ENCODE results near the gene AMOT. TPM values are rescaled to one million over a fixed set of nuclear protein-coding genes. Genes with fewer than 3 reads are reported as not detected.

Gene AMOT
- total and polyA plus RNA-seq, 2 donors (not counting 1 experiment from before 2014, with no cell fraction given) = 0.91 to 5.2 TPM

DNA sequence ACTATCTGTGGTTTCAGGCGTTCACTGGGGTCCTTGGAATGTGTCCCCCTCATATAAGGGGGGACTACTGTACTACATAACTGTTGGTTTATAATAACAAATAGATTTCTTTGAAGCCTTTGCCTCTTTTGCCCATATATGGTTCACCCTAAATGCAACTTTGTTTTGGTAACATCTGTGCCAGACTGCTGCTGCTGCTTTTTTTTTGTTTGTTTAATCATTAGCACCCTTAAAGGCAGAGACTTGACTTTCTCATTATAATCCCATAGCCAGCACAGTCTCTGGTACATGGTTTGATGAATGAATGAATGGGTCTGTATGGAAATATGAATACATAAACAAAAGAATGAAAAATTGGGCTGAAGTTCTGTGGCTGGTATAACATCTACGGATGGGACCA is 80.7 kb downstream of the AMOT start:
- Mint-ChIP-seq H3K4me1 (peaks cover 17% of the 10 kb centered on the region), H3K27ac (no peak overlapping the region), H3K9me3 (ENCODE audit: insufficient read depth) (no peaks in the 10 kb centered on the region), H3K27me3 (no peaks in the 10 kb centered on the region), H3K4me3 (no peak overlapping the region)
- Histone ChIP-seq H3K27ac (ENCODE audit: low read length in 2 of 2) (no peak overlapping the region), H3K36me3 (replicated peaks in 1 of 2; ENCODE audit: control extremely low read depth in 1 of 2, control insufficient read depth in 1 of 2, extremely low read depth in 1 of 2, insufficient read depth in 2 of 2, low read length in 1 of 2) (no peaks in the 10 kb centered on the region), H3K9me3 (ENCODE audit: control extremely low read depth in 1 of 3, control insufficient read depth in 2 of 3, insufficient read depth in 1 of 3, low read length in 2 of 3) (no peaks in the 10 kb centered on the region), H3K4me2 (replicated peaks; ENCODE audit: low read depth, low read length, poor library complexity, severe bottlenecking) (no peak overlapping the region), H3K27me3 (replicated peaks in 1 of 4; ENCODE audit: control extremely low read depth in 1 of 4, control insufficient read depth in 3 of 4, insufficient read depth in 4 of 4, low read length in 3 of 4) (no peaks in the 10 kb centered on the region), H2AFZ (ENCODE audit: insufficient read depth, low read depth, low read length, poor library complexity, severe bottlenecking) (no peak overlapping the region), H3K9ac (ENCODE audit: low read length) (no peak overlapping the region), H3K79me2 (ENCODE audit: control insufficient read depth, insufficient read depth, low read length) (no peaks in the 10 kb centered on the region), H3K4me3 (ENCODE audit: control extremely low read depth in 1 of 5, extremely low read depth in 1 of 5, insufficient read depth in 1 of 5, low read depth in 2 of 5, low read length in 4 of 5) (no peak overlapping the region), H3K4me1 (ENCODE audit: control insufficient read depth in 2 of 2, insufficient read depth in 2 of 2, low read length in 2 of 2) (peaks cover 18 to 25% of the 10 kb centered on the region in 2 donors), H4K20me1 (ENCODE audit: control insufficient read depth, insufficient read depth, low read length, poor library complexity, severe bottlenecking) (no peaks in the 10 kb centered on the region)
- POLR2A ChIA-PET = no interaction called here
- CTCF ChIA-PET = no interaction called here
- intact Hi-C loops (cut with micrococcal nuclease) = loop anchor here (5.0 kb wide), 1 partner anchor 82 kb away; the partner anchor contains the start of gene AMOT
- DNase-seq (no peak), ATAC-seq (ENCODE audit: low read depth) (no peak)
- no CpG with 5 or more reads among the region's 2 CpGs for WGBS (ENCODE audit: insufficient coverage)
- no peak for TF ChIP-seq CTCF (IDR thresholded peaks at IDR 0.05)
- no peak for TF ChIP-seq EZH2 (IDR thresholded peaks at IDR 0.05; ENCODE audit: borderline replicate concordance, insufficient read depth, low read depth, low read length, poor library complexity, severe bottlenecking)

- Histone ChIP-seq H3K27me3 (replicated peaks in 1 of 4; ENCODE audit: control extremely low read depth in 1 of 4, control insufficient read depth in 3 of 4, insufficient read depth in 4 of 4, low read length in 3 of 4) (no peaks in the 10 kb centered on the region), H3K4me3 (ENCODE audit: control extremely low read depth in 1 of 5, extremely low read depth in 1 of 5, insufficient read depth in 1 of 5, low read depth in 2 of 5, low read length in 4 of 5) (no peak overlapping the region), H3K9me3 (ENCODE audit: control extremely low read depth in 1 of 3, control insufficient read depth in 2 of 3, insufficient read depth in 1 of 3, low read length in 2 of 3) (no peaks in the 10 kb centered on the region), H3K27ac (ENCODE audit: low read length in 2 of 2) (no peak overlapping the region), H2AFZ (ENCODE audit: insufficient read depth, low read depth, low read length, poor library complexity, severe bottlenecking) (no peak overlapping the region), H3K36me3 (replicated peaks in 1 of 2; ENCODE audit: control extremely low read depth in 1 of 2, control insufficient read depth in 1 of 2, extremely low read depth in 1 of 2, insufficient read depth in 2 of 2, low read length in 1 of 2) (no peaks in the 10 kb centered on the region), H3K9ac (ENCODE audit: low read length) (no peak overlapping the region), H4K20me1 (ENCODE audit: control insufficient read depth, insufficient read depth, low read length, poor library complexity, severe bottlenecking) (no peaks in the 10 kb centered on the region), H3K4me1 (ENCODE audit: control insufficient read depth in 2 of 2, insufficient read depth in 2 of 2, low read length in 2 of 2) (peaks cover 18 to 25% of the 10 kb centered on the region in 2 donors), H3K79me2 (ENCODE audit: control insufficient read depth, insufficient read depth, low read length) (no peaks in the 10 kb centered on the region), H3K4me2 (replicated peaks; ENCODE audit: low read depth, low read length, poor library complexity, severe bottlenecking) (no peak overlapping the region)
- Mint-ChIP-seq H3K27ac (no peak overlapping the region), H3K27me3 (no peaks in the 10 kb centered on the region), H3K4me3 (no peak overlapping the region), H3K9me3 (ENCODE audit: insufficient read depth) (no peaks in the 10 kb centered on the region), H3K4me1 (peaks cover 17% of the 10 kb centered on the region)
- no peak for DNase-seq
- WGBS (ENCODE audit: insufficient coverage) = 100% methylated on average over 1 of the region's 3 CpGs
- no peak for ATAC-seq (ENCODE audit: low read depth)
- CTCF ChIA-PET = no interaction called here
- POLR2A ChIA-PET = no interaction called here
- TF ChIP-seq EZH2 (IDR thresholded peaks at IDR 0.05; ENCODE audit: borderline replicate concordance, insufficient read depth, low read depth, low read length, poor library complexity, severe bottlenecking) (no peak), CTCF (IDR thresholded peaks at IDR 0.05) (no peak)
- intact Hi-C loops (cut with micrococcal nuclease) = no loop called here
Observed at GRCh38 chrX:112759512-112759911, 81.1 kb downstream of the AMOT start.

Data from B cell (primary cell).